Prostate gland (tissue), 2 donors: Measurements from ENCODE around the gene GRHL1. TPM values are rescaled to one million over a fixed set of nuclear protein-coding genes. Genes with fewer than 3 reads are reported as not detected.

ENCODE experiments used
- DNase-seq: peaks from one replicate; pipeline ENCODE4 v3.0.0-alpha.2; 2019; ENCODE audit warnings: low spot score
- H3K27ac ChIP-seq, 2 donors: fragments of 200-600 bp; sonication (generic); 2 replicates each; pipeline ENCODE4 v1.5.1; 2017 to 2019
- H3K27me3 ChIP-seq: fragments of 200-600 bp; sonication (generic); replicated peaks from 2 replicates; pipeline ENCODE4 v1.5.1; 2019; ENCODE audit not compliant: insufficient read depth
- H3K36me3 ChIP-seq, 2 donors: fragments of 200-600 bp; sonication (generic); 1 replicate in 1 of 2; 2 replicates in 1 of 2; pipeline versions ENCODE4 v1.5.1 to v1.8.1; 2017 to 2019
- H3K4me1 ChIP-seq: fragments of 200-600 bp; sonication (generic); replicated peaks from 2 replicates; pipeline ENCODE4 v1.5.1; 2019
- H3K4me3 ChIP-seq, 2 donors: fragments of 200-600 bp; sonication (generic); 2 replicates each; pipeline ENCODE4 v1.5.1; 2017 to 2019
- H3K9me3 ChIP-seq: fragments of 200-600 bp; sonication (generic); 2 replicates; pipeline ENCODE4 v1.5.1; 2017
- CTCF ChIP-seq, 4 experiments: fragments of 200-600 bp in 2 of 4; fragments of 450-650 bp in 2 of 4; sonication (generic) in 2 of 4; IDR thresholded peaks; 1 replicate in 3 of 4; 2 replicates in 1 of 4; pipeline ENCODE4 v1.5.1; 2016 to 2019; ENCODE audit warnings: antibody characterized with exemption in 4 of 4, mild to moderate bottlenecking in 2 of 4, moderate library complexity in 2 of 4
- POLR2A ChIP-seq: fragments of 450-650 bp; IDR thresholded peaks from one replicate; pipeline ENCODE4 v1.6.1; 2016; ENCODE audit warnings: antibody characterized with exemption, mild to moderate bottlenecking
- POLR2AphosphoS5 ChIP-seq: sonication (generic); formaldehyde crosslinking; IDR thresholded peaks from one replicate; pipeline ENCODE4 v1.6.1; 2017; ENCODE audit warnings: antibody characterized with exemption
- WGBS: methylation state at CpG from one replicate; pipeline ENCODE4 v1.1.5; 2018; 5-methylcytosine and 5-hydroxymethylcytosine counted together
- intact Hi-C: fragments of 100-400 bp; cut with DNase I; formaldehyde crosslinking; loops from one replicate; pipeline ENCODE4 v1.14.2; 2022
- total RNA-seq, 2 donors: library from RNA; depleted of rRNA; stranded (reverse); fragments of >200 nt; gene quantifications; one replicate each; pipeline ENCODE4 v1.1.0, GENCODE V29; 2016

GRHL1 gene
- total RNA-seq, 2 donors from 2014 or later: 25.7 to 31.8 TPM

GRCh38 chr2:10002681-10003080 lies 51.2 kb downstream of the GRHL1 start:
- H3K36me3 ChIP-seq: no peaks in the 10 kb centered on the region
- no peaks in the 10 kb centered on the region for H3K4me1 ChIP-seq
- no peaks in the 10 kb centered on the region for H3K9me3 ChIP-seq
- TF ChIP-seq POLR2AphosphoS5 (no peak), POLR2A (no peak), CTCF (IDR thresholded peaks at IDR 0.05) (no peak)
- H3K27me3 ChIP-seq: no peaks in the 10 kb centered on the region
- H3K4me3 ChIP-seq: no peak overlapping the region
- no peak for DNase-seq
- intact Hi-C loops: no loop called here
- H3K27ac ChIP-seq: no peak overlapping the region
- WGBS: 85% methylated on average over 9 of the region's 9 CpGs

- no peak for DNase-seq
- no peak overlapping the region for H3K27ac ChIP-seq
- H3K4me3 ChIP-seq: no peak overlapping the region
- no peaks in the 10 kb centered on the region for H3K27me3 ChIP-seq
- intact Hi-C loops: no loop called here
- no peaks in the 10 kb centered on the region for H3K36me3 ChIP-seq
- H3K4me1 ChIP-seq: no peaks in the 10 kb centered on the region
- no peaks in the 10 kb centered on the region for H3K9me3 ChIP-seq
- TF ChIP-seq POLR2AphosphoS5: no peak
- no peak for TF ChIP-seq CTCF (IDR thresholded peaks at IDR 0.05)
- TF ChIP-seq POLR2A: no peak
- WGBS: 86% methylated on average over 20 of the region's 20 CpGs
These were observed 52.0 kb downstream of the GRHL1 start for GRCh38 chr2:10003206-10004125.

GRCh38 chr2:10004401-10004800 lies 52.9 kb downstream of the GRHL1 start:
- DNase-seq: no peak
- TF ChIP-seq POLR2AphosphoS5: no peak
- no peak for TF ChIP-seq POLR2A
- no peak for TF ChIP-seq CTCF (IDR thresholded peaks at IDR 0.05)
- Histone ChIP-seq H3K9me3 (no peaks in the 10 kb centered on the region), H3K27ac (no peak overlapping the region), H3K4me3 (no peak overlapping the region), H3K36me3 (no peaks in the 10 kb centered on the region), H3K4me1 (no peaks in the 10 kb centered on the region), H3K27me3 (no peaks in the 10 kb centered on the region)
- WGBS: 85% methylated on average over 5 of the region's 5 CpGs
- intact Hi-C loops: no loop called here

GRCh38 chr2:10004836-10005235 lies 53.3 kb downstream of the GRHL1 start:
- intact Hi-C loops: no loop called here
- Histone ChIP-seq H3K9me3 (no peaks in the 10 kb centered on the region), H3K4me3 (no peak overlapping the region), H3K36me3 (no peaks in the 10 kb centered on the region), H3K27me3 (no peaks in the 10 kb centered on the region), H3K27ac (no peak overlapping the region), H3K4me1 (no peaks in the 10 kb centered on the region)
- 92% methylated on average over 3 of the region's 3 CpGs for WGBS
- DNase-seq: no peak
- TF ChIP-seq POLR2A: no peak

- TF ChIP-seq CTCF (IDR thresholded peaks at IDR 0.05) (no peak), POLR2A (no peak), POLR2AphosphoS5 (no peak)
- no peaks in the 10 kb centered on the region for H3K27me3 ChIP-seq
- no peaks in the 10 kb centered on the region for H3K4me1 ChIP-seq
- no peak overlapping the region for H3K4me3 ChIP-seq
- intact Hi-C loops: no loop called here
- 95% methylated on average over 17 of the region's 17 CpGs for WGBS
- H3K9me3 ChIP-seq: no peaks in the 10 kb centered on the region
- H3K27ac ChIP-seq: no peak overlapping the region
- H3K36me3 ChIP-seq: no peaks in the 10 kb centered on the region
- no peak for DNase-seq
These were observed 54.2 kb downstream of the GRHL1 start for GRCh38 chr2:10005461-10006235.
